Esophagus squamous epithelium (tissue), 5 donors: ENCODE data around the gene COL1A1. TPM values are rescaled to one million over a fixed set of nuclear protein-coding genes. Genes with fewer than 3 reads are reported as not detected.

Experiments used
- DNase-seq: peaks from one replicate; lab custom pipeline; 2025; lab: John Stamatoyannopoulos, UW
- H3K27ac ChIP-seq, 4 donors: fragments of 200-600 bp; sonication (generic); one replicate each; pipeline ENCODE4 v1.5.1; 2016 to 2019; ENCODE audit warnings: mild to moderate bottlenecking in 1 of 4
- H3K27me3 ChIP-seq, 4 donors: fragments of 200-600 bp; sonication (generic); 1 replicate in 3 of 4; 2 replicates in 1 of 4; pipeline versions ENCODE4 v1.5.1 to v1.6.0; 2017 to 2021; ENCODE audit warnings: antibody characterized with exemption in 1 of 4
- H3K36me3 ChIP-seq, 3 donors: fragments of 200-600 bp; sonication (generic); one replicate each; pipeline ENCODE4 v1.5.1; 2016 to 2019
- H3K4me1 ChIP-seq, 3 donors: fragments of 200-600 bp; sonication (generic); one replicate each; pipeline ENCODE4 v1.5.1; 2017 to 2019
- H3K4me3 ChIP-seq, 4 donors: fragments of 200-600 bp; sonication (generic); 1 replicate in 3 of 4; 2 replicates in 1 of 4; pipeline ENCODE4 v1.5.1; 2016 to 2019; ENCODE audit warnings: mild to moderate bottlenecking in 2 of 4, moderate library complexity in 1 of 4
- H3K9me3 ChIP-seq, 3 donors: fragments of 200-600 bp; sonication (generic); one replicate each; pipeline ENCODE4 v1.5.1; 2016 to 2019
- POLR2A ChIP-seq, 4 donors: fragments of 450-650 bp; IDR thresholded peaks; one replicate each; pipeline ENCODE4 v1.6.1; 2017; ENCODE audit warnings: antibody characterized with exemption in 4 of 4, mild to moderate bottlenecking in 4 of 4, moderate library complexity in 3 of 4
- WGBS, 2 donors: methylation state at CpG; one replicate each; pipeline ENCODE4 v1.1.5; 2018; 5-methylcytosine and 5-hydroxymethylcytosine counted together
- intact Hi-C: fragments of 100-400 bp; cut with DNase I; formaldehyde crosslinking; loops from one replicate; pipeline ENCODE4 v1.15.0; 2022
- total RNA-seq, 4 donors: library from RNA; depleted of rRNA; stranded (reverse); fragments of >200 nt; gene quantifications; one replicate each; pipeline ENCODE4 v1.1.0, GENCODE V29; 2016
- TF ChIP-seq, protein P1 (sequence below), 6 experiments: fragments of 450-650 bp in 4 of 6; fragments of 200-600 bp in 2 of 6; sonication (generic) in 2 of 6; IDR thresholded peaks; one replicate each; pipeline ENCODE4 v1.5.1; 2016 to 2019; ENCODE audit warnings: antibody characterized with exemption in 6 of 6, mild to moderate bottlenecking in 4 of 6, moderate library complexity in 4 of 6
- donor health status: DM: yes; HTN: yes; CAD: no.

The COL1A1 gene
- total RNA-seq, 4 donors from 2014 or later, result 12.4 to 20.8 (median 19.7) TPM

DNA sequence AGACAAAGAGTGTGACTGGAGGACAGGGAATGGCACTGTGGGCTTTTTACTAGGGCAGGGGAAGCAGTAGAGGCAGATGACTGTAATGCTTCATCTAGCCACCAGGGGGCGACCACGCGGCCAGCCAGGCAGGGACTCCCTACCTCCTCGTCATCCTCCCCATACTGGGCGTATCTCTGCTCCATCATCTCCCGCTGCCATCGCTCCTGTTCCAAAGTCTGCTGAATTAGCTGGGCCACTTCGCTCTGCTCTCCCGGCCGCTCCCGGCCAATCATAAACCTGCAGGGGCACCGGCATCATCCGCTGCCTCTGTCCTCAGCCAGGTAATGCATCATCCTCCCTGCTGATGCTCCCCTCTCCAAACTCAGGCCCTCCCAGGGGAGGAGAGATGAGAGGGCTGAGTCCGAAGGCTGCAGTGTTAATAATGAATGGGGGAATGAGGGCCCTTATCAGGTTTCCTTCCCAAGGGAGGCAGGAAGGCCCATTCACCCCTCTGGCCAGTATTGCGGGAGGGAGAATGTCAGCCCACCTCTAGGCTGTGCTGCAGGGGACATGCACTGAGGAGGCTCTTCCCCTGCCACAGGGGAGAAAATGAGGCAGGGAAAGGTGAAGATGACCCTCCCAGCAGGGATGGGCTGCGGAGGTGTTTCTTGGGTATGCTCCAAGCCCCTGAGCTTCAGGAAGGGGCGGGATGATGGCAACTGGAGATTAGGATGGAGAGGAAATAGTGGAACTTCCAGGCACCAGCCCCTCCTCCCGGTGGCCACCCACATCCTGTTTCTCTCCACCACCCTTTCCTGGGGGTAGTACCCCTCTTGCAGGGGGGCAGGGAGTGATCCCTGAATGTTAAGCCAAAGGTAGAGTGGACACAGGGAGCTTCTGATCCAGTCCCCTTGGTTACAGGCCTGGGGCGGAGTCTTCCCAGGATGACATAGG lies 61.2 kb downstream of the COL1A1 start:
- 28 to 40% methylated on average over 11 to 13 of the region's 19 CpGs for WGBS, 2 donors
- H3K9me3 ChIP-seq, result no peaks in the 10 kb centered on the region
- DNase-seq, result no peak
- TF ChIP-seq, protein P1, sequence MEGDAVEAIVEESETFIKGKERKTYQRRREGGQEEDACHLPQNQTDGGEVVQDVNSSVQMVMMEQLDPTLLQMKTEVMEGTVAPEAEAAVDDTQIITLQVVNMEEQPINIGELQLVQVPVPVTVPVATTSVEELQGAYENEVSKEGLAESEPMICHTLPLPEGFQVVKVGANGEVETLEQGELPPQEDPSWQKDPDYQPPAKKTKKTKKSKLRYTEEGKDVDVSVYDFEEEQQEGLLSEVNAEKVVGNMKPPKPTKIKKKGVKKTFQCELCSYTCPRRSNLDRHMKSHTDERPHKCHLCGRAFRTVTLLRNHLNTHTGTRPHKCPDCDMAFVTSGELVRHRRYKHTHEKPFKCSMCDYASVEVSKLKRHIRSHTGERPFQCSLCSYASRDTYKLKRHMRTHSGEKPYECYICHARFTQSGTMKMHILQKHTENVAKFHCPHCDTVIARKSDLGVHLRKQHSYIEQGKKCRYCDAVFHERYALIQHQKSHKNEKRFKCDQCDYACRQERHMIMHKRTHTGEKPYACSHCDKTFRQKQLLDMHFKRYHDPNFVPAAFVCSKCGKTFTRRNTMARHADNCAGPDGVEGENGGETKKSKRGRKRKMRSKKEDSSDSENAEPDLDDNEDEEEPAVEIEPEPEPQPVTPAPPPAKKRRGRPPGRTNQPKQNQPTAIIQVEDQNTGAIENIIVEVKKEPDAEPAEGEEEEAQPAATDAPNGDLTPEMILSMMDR (IDR thresholded peaks at IDR 0.05), result peak; percentile 91 to 97 (median 96)
- TF ChIP-seq POLR2A (IDR thresholded peaks at IDR 0.05), result no peak
- H3K27me3 ChIP-seq, result no peaks in the 10 kb centered on the region
- H3K4me3 ChIP-seq, result no peak overlapping the region
- intact Hi-C loops, result no loop called here
- H3K36me3 ChIP-seq, result peaks cover 59 to 100% (median 84%) of the 10 kb centered on the region in 3 donors
- H3K27ac ChIP-seq, result peak overlapping the region in 3 of 4 donors; percentile 26 to 54 (median 39)
- peaks cover 23 to 58% (median 39%) of the 10 kb centered on the region in 3 donors for H3K4me1 ChIP-seq

DNA sequence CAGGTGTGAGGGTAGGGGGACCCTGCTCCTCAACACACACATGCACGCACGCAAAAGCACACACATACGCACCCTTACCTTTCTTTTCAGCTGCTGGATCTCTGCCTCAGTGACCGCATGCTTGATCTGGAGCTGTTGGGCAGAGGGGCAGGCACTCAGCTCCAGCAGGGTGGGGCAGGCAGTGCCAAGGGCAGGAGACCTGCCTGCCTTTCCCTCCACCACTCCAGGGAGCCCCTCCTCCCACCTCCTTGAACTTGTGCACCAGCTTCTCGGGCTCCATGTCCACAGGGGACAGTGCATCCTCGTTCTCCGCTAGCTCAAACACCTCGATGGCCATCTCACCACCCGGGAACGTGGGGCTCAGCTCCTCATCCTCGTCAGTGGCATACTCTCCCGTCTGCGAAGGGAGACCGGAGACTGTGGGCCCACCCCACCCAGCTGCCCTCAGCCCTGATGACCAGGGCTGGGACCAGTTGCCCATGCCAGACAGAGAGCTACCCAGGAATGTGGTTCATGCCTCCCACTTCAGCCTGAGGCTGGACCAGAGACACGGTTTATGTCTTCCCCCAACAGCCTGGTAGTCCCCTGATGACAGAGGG lies 62.1 kb downstream of the COL1A1 start:
- peaks cover 65 to 100% (median 91%) of the 10 kb centered on the region in 3 donors for H3K36me3 ChIP-seq
- TF ChIP-seq, protein P1 (IDR thresholded peaks at IDR 0.05), result no peak
- TF ChIP-seq POLR2A (IDR thresholded peaks at IDR 0.05), result no peak
- intact Hi-C loops, result no loop called here
- H3K4me1 ChIP-seq, result peaks cover 14 to 54% (median 29%) of the 10 kb centered on the region in 3 donors
- H3K4me3 ChIP-seq, result no peak overlapping the region
- no peaks in the 10 kb centered on the region for H3K27me3 ChIP-seq
- H3K27ac ChIP-seq, result peak overlapping the region in 1 of 4 donors; percentile 9
- DNase-seq, result no peak
- 78 to 100% methylated on average over 3 to 8 of the region's 15 CpGs for WGBS, 2 donors
- no peaks in the 10 kb centered on the region for H3K9me3 ChIP-seq

DNA sequence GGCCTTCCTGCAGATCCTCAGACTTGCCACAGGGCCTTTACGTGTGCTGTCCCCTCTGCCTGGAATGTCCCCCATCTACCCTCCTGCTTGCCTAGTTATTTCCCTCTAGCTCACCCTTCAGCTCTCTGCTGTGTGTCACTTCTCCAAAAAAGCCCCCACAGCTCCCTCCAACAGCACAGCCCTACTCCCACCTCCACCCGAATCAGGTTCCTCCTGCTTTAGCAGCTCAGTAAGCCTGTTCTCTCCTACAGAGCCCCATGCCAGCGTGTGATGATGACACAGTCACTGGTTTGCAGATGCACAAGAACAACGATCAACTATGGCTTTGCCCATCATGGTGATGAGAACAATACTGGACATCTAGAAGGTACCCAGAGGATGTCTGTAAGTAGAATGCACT lies 64.4 kb downstream of the COL1A1 start:
- peaks cover 54 to 81% (median 74%) of the 10 kb centered on the region in 3 donors for H3K36me3 ChIP-seq
- 83 to 86% methylated on average over 2 to 3 of the region's 4 CpGs for whole genome bisulfite sequencing, 2 donors
- no peak for TF ChIP-seq POLR2A (IDR thresholded peaks at IDR 0.05)
- TF ChIP-seq, protein P1 (IDR thresholded peaks at IDR 0.05), result no peak
- no peak overlapping the region for H3K27ac ChIP-seq
- intact Hi-C loops, result no loop called here
- DNase-seq, result no peak
- H3K27me3 ChIP-seq, result no peaks in the 10 kb centered on the region
- no peaks in the 10 kb centered on the region for H3K9me3 ChIP-seq
- H3K4me3 ChIP-seq, result no peak overlapping the region
- H3K4me1 ChIP-seq, result peaks cover 11 to 49% (median 21%) of the 10 kb centered on the region in 3 donors

DNA sequence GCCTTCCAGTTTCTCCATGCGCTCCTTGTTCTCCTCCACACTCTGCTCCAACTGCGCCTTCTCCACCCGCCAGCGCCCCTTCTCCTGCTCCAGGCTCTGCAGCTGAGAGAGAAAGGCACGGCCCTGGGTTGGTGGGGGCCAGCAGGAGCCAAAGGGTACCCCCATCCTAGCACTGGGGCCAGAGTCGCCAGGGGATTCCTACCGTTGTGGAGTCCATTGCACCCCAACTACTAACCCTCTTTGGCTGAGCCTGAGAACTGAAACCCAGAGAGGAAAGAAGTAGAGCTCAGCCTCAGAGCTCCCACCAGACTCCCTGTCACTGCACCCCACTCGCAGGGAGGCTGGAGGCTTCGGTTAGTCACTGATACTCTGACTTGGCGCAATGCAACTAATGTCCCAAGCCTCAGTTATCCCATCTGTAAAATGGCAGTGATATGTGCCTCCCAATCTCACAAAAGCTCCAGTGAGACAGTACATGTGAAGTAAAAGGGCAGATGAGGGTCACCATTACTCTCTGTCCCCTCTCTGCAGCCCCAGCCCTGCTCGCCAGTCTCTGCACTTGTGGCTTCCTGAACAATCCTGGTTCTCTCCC lies 65.2 kb downstream of the COL1A1 start:
- intact Hi-C loops, result no loop called here
- 86 to 99% methylated on average over 7 to 8 of the region's 11 CpGs for WGBS, 2 donors
- no peaks in the 10 kb centered on the region for H3K9me3 ChIP-seq
- H3K4me1 ChIP-seq, result peaks cover 11 to 40% (median 15%) of the 10 kb centered on the region in 3 donors
- no peaks in the 10 kb centered on the region for H3K27me3 ChIP-seq
- TF ChIP-seq POLR2A (IDR thresholded peaks at IDR 0.05), result no peak
- TF ChIP-seq, protein P1 (IDR thresholded peaks at IDR 0.05), result no peak
- no peak overlapping the region for H3K4me3 ChIP-seq
- DNase-seq, result no peak
- H3K27ac ChIP-seq, result no peak overlapping the region
- peaks cover 50 to 72% (median 66%) of the 10 kb centered on the region in 3 donors for H3K36me3 ChIP-seq
